Muscle layer of colon (tissue), 2 donors: ENCODE measurements around the gene PDX1.

Source experiments
- H3K27ac ChIP-seq: one replicate; pipeline ENCODE4 v1.7.0; 2013; ENCODE audit warnings: low read depth, mild to moderate bottlenecking, low read length, moderate library complexity
- H3K27me3 ChIP-seq, 2 donors: one replicate each; pipeline ENCODE4 v1.7.0; 2013; ENCODE audit warnings: low read length in 2 of 2, mild to moderate bottlenecking in 2 of 2; ENCODE audit not compliant: insufficient read depth in 2 of 2, control insufficient read depth in 1 of 2
- H3K36me3 ChIP-seq: one replicate; pipeline ENCODE4 v1.7.0; 2013; ENCODE audit warnings: mild to moderate bottlenecking, low read length; ENCODE audit not compliant: insufficient read depth
- H3K4me1 ChIP-seq: one replicate; pipeline ENCODE4 v1.7.0; 2013; ENCODE audit warnings: mild to moderate bottlenecking, low read length; ENCODE audit not compliant: insufficient read depth
- H3K4me3 ChIP-seq, 2 donors: one replicate each; pipeline ENCODE4 v1.7.0; 2013; ENCODE audit warnings: low read length in 2 of 2, low read depth in 1 of 2, mild to moderate bottlenecking in 1 of 2, moderate library complexity in 1 of 2
- H3K9ac ChIP-seq: one replicate; pipeline ENCODE4 v1.7.0; 2013; ENCODE audit warnings: low read length
- H3K9me3 ChIP-seq: one replicate; pipeline ENCODE4 v1.7.0; 2013; ENCODE audit warnings: mild to moderate bottlenecking, low read length
- donor health status: abdominal sarcoma.
- donor health status: Adenocarcinoma of cecum.

The PDX1 gene

GRCh38 chr13:27919934-27920676, at the start of gene PDX1:
Gene PDX1, plus strand, starts transcription at chr13:27920000. Its CDS starts 139 bp downstream, at chr13:27920139.
- H3K27me3 ChIP-seq, result peaks cover 72 to 95% of the 10 kb centered on the region in 2 donors
- H3K27ac ChIP-seq, result no peak within 1 kb of the TSS
- no peaks in the 10 kb centered on the region for H3K9me3 ChIP-seq
- peaks cover 7% of the 10 kb centered on the region for H3K4me1 ChIP-seq
- H3K9ac ChIP-seq, result no peak within 1 kb of the TSS
- peak within 1 kb of the TSS; percentile 52 to 57 for H3K4me3 ChIP-seq
- H3K36me3 ChIP-seq, result no peaks in the 10 kb centered on the region

- Histone ChIP-seq H3K27me3 (peaks cover 0 to 7% of the 10 kb centered on the region in 2 donors), H3K9ac (no peak overlapping the region)
These were observed 41.5 kb upstream of the PDX1 start for GRCh38 chr13:27878274-27878673.

GRCh38 chr13:27889471-27889870, 30.3 kb upstream of the PDX1 start:
- no peak overlapping the region for H3K4me3 ChIP-seq
- H3K9me3 ChIP-seq, result no peaks in the 10 kb centered on the region
- no peaks in the 10 kb centered on the region for H3K27me3 ChIP-seq
- H3K27ac ChIP-seq, result no peak overlapping the region
- H3K4me1 ChIP-seq, result no peaks in the 10 kb centered on the region
- H3K36me3 ChIP-seq, result no peaks in the 10 kb centered on the region
- no peak overlapping the region for H3K9ac ChIP-seq

More at GRCh38 chr13:27878274-27878673, 41.5 kb upstream of the PDX1 start:
- Histone ChIP-seq H3K4me1 (no peaks in the 10 kb centered on the region), H3K9me3 (no peaks in the 10 kb centered on the region), H3K27ac (no peak overlapping the region), H3K36me3 (no peaks in the 10 kb centered on the region), H3K4me3 (no peak overlapping the region)

- Histone ChIP-seq H3K9me3 (no peaks in the 10 kb centered on the region), H3K4me3 (no peak overlapping the region), H3K27me3 (no peaks in the 10 kb centered on the region), H3K27ac (no peak overlapping the region), H3K36me3 (no peaks in the 10 kb centered on the region), H3K9ac (no peak overlapping the region), H3K4me1 (no peaks in the 10 kb centered on the region)
These were observed 23.1 kb upstream of the PDX1 start for GRCh38 chr13:27896726-27897125.

GRCh38 chr13:27904719-27905118, 15.1 kb upstream of the PDX1 start:
- Histone ChIP-seq H3K36me3 (no peaks in the 10 kb centered on the region), H3K4me1 (no peaks in the 10 kb centered on the region), H3K27ac (no peak overlapping the region), H3K4me3 (no peak overlapping the region), H3K9me3 (no peaks in the 10 kb centered on the region), H3K9ac (no peak overlapping the region), H3K27me3 (peaks cover 12 to 22% of the 10 kb centered on the region in 2 donors)

- H3K36me3 ChIP-seq, result no peaks in the 10 kb centered on the region
- H3K27ac ChIP-seq, result no peak overlapping the region
- no peaks in the 10 kb centered on the region for H3K9me3 ChIP-seq
- no peaks in the 10 kb centered on the region for H3K4me1 ChIP-seq
- H3K27me3 ChIP-seq, result peaks cover 12 to 22% of the 10 kb centered on the region in 2 donors
- no peak overlapping the region for H3K9ac ChIP-seq
- no peak overlapping the region for H3K4me3 ChIP-seq
These were observed 14.2 kb upstream of the PDX1 start for GRCh38 chr13:27905650-27906049.

- H3K4me3 ChIP-seq, result no peak overlapping the region
- H3K27me3 ChIP-seq, result peaks cover 12 to 29% of the 10 kb centered on the region in 2 donors
- no peak overlapping the region for H3K9ac ChIP-seq
- H3K27ac ChIP-seq, result no peak overlapping the region
- no peaks in the 10 kb centered on the region for H3K9me3 ChIP-seq
- H3K4me1 ChIP-seq, result no peaks in the 10 kb centered on the region
- no peaks in the 10 kb centered on the region for H3K36me3 ChIP-seq
These were observed 12.5 kb upstream of the PDX1 start for GRCh38 chr13:27907121-27907787.

- H3K9me3 ChIP-seq, result no peaks in the 10 kb centered on the region
- H3K4me1 ChIP-seq, result no peaks in the 10 kb centered on the region
- H3K4me3 ChIP-seq, result no peak overlapping the region
- H3K9ac ChIP-seq, result no peak overlapping the region
- H3K27ac ChIP-seq, result no peak overlapping the region
- no peaks in the 10 kb centered on the region for H3K36me3 ChIP-seq
- H3K27me3 ChIP-seq, result peaks cover 14 to 28% of the 10 kb centered on the region in 2 donors
These were observed 10.4 kb upstream of the PDX1 start for GRCh38 chr13:27909378-27909777.

- Histone ChIP-seq H3K4me3 (no peak overlapping the region), H3K4me1 (no peaks in the 10 kb centered on the region), H3K27ac (no peak overlapping the region), H3K36me3 (no peaks in the 10 kb centered on the region), H3K27me3 (peaks cover 28 to 35% of the 10 kb centered on the region in 2 donors), H3K9me3 (no peaks in the 10 kb centered on the region), H3K9ac (no peak overlapping the region)
These were observed 8.3 kb upstream of the PDX1 start for GRCh38 chr13:27911521-27911920.

GRCh38 chr13:27913160-27913559, 6.6 kb upstream of the PDX1 start:
- peaks cover 35 to 46% of the 10 kb centered on the region in 2 donors for H3K27me3 ChIP-seq

GRCh38 chr13:27915301-27916207, 4.2 kb upstream of the PDX1 start:
- Histone ChIP-seq H3K4me3 (no peak overlapping the region), H3K36me3 (no peaks in the 10 kb centered on the region), H3K9ac (no peak overlapping the region), H3K27me3 (peaks cover 43 to 66% of the 10 kb centered on the region in 2 donors), H3K9me3 (no peaks in the 10 kb centered on the region), H3K27ac (no peak overlapping the region), H3K4me1 (peaks cover 3% of the 10 kb centered on the region)

More at GRCh38 chr13:27913160-27913559, 6.6 kb upstream of the PDX1 start:
- H3K36me3 ChIP-seq, result no peaks in the 10 kb centered on the region
- no peaks in the 10 kb centered on the region for H3K4me1 ChIP-seq
- H3K27ac ChIP-seq, result no peak overlapping the region
- no peak overlapping the region for H3K4me3 ChIP-seq
- no peak overlapping the region for H3K9ac ChIP-seq
- H3K9me3 ChIP-seq, result no peaks in the 10 kb centered on the region
